Transverse colon (tissue), 4 donors: ENCODE data around the gene TSPAN3. TPM values are rescaled to one million over a fixed set of nuclear protein-coding genes. Genes with fewer than 3 reads are reported as not detected.

Source experiments
- DNase-seq: peaks from one replicate; pipeline ENCODE4 v3.0.0-alpha.2; 2019
- H3K27ac ChIP-seq, 4 donors: fragments of 200-600 bp; sonication (generic); 2 replicates each; pipeline ENCODE4 v1.5.1; 2016 to 2018; ENCODE audit warnings: inconsistent platforms in 4 of 4
- H3K27me3 ChIP-seq: fragments of 200-600 bp; sonication (generic); 2 replicates; pipeline ENCODE4 v1.5.1; 2017; ENCODE audit warnings: inconsistent platforms
- H3K36me3 ChIP-seq, 4 donors: fragments of 200-600 bp; sonication (generic); 2 replicates each; pipeline ENCODE4 v1.5.1; 2017 to 2019; ENCODE audit warnings: inconsistent platforms in 4 of 4
- H3K4me1 ChIP-seq, 4 donors: fragments of 200-600 bp; sonication (generic); 2 replicates each; pipeline ENCODE4 v1.5.1; 2017 to 2020; ENCODE audit warnings: inconsistent platforms in 4 of 4
- H3K4me3 ChIP-seq, 4 donors: fragments of 200-600 bp; sonication (generic); 1 replicate in 1 of 4; 2 replicates in 3 of 4; pipeline versions ENCODE4 v1.5.1 to v1.6.1; 2017 to 2019; ENCODE audit warnings: inconsistent platforms in 4 of 4
- H3K9me3 ChIP-seq, 2 donors: fragments of 200-600 bp; sonication (generic); 2 replicates each; pipeline ENCODE4 v1.5.1; 2017 to 2019; ENCODE audit warnings: inconsistent platforms in 2 of 2
- CTCF ChIP-seq, 5 experiments: fragments of 200-600 bp in 3 of 5; fragments of 450-650 bp in 2 of 5; sonication (generic) in 3 of 5; IDR thresholded peaks; 1 replicate in 2 of 5; 2 replicates in 3 of 5; pipeline ENCODE4 v1.5.1; 2016 to 2017; ENCODE audit warnings: antibody characterized with exemption in 5 of 5, inconsistent platforms in 3 of 5, mild to moderate bottlenecking in 2 of 5, moderate library complexity in 1 of 5
- EP300 ChIP-seq: sonication (generic); formaldehyde crosslinking; IDR thresholded peaks from one replicate; pipeline ENCODE4 v1.6.1; 2017; ENCODE audit warnings: antibody characterized with exemption, low read depth
- POLR2A ChIP-seq: fragments of 450-650 bp; IDR thresholded peaks from one replicate; pipeline ENCODE4 v1.6.1; 2016; ENCODE audit warnings: antibody characterized with exemption, mild to moderate bottlenecking, moderate library complexity
- POLR2AphosphoS5 ChIP-seq, 3 donors: sonication (generic); formaldehyde crosslinking; IDR thresholded peaks; one replicate each; pipeline ENCODE4 v1.6.1; 2016; ENCODE audit warnings: antibody characterized with exemption in 3 of 3
- WGBS, 2 donors: methylation state at CpG; one replicate each; pipeline ENCODE4 v1.1.5; 2018; ENCODE audit warnings: low coverage in 1 of 2; 5-methylcytosine and 5-hydroxymethylcytosine counted together
- in situ Hi-C, 4 donors: fragments of 200-750 bp; cut with MboI; loops; one replicate each; pipeline versions ENCODE4 v1.15.0 to v1.15.1; 2017; ENCODE audit warnings: low sequenced_read_pairs in 3 of 4, low pct_ligation_motif_present in 1 of 4, low pct_unique_long_range_greater_than_20kb in 1 of 4
- intact Hi-C: fragments of 100-400 bp; cut with DNase I; formaldehyde crosslinking; loops from one replicate; pipeline ENCODE4 v1.15.1; 2023; ENCODE audit warnings: low total_unique reads
- total RNA-seq, 4 donors: library from RNA; depleted of rRNA; stranded (reverse); fragments of >200 nt; gene quantifications; one replicate each; pipeline ENCODE4 v1.1.0, GENCODE V29; 2016

The TSPAN3 gene
- total RNA-seq, result 1,000 to 10,000 TPM in 1 of 4 donors, 100 to 1,000 TPM in 3; 365 to 1,069 (median 676) TPM

- Histone ChIP-seq H3K27ac (peak within 1 kb of the TSS; percentile 96 to 99 (median 98)), H3K4me3 (peak within 1 kb of the TSS; percentile 78 to 98 (median 94)), H3K4me1 (peaks cover 5 to 53% (median 42%) of the 10 kb centered on the region in 4 donors), H3K36me3 (no peaks in the 10 kb centered on the region), H3K27me3 (no peaks in the 10 kb centered on the region), H3K9me3 (no peaks in the 10 kb centered on the region)
- intact Hi-C loops (no loop called here), in situ Hi-C loops (no loop called here)
- 1% methylated on average over 15 of the region's 97 CpGs; no CpG with 5 or more reads in 1 of the 2 donors for WGBS, 2 donors
- DNase-seq, result peak; percentile 95
- TF ChIP-seq CTCF (IDR thresholded peaks at IDR 0.05), result no peak
- peak; percentile 79 for TF ChIP-seq POLR2A
- peak; percentile 91 to 97 (median 94) for TF ChIP-seq POLR2AphosphoS5 (IDR thresholded peaks at IDR 0.05)
- TF ChIP-seq EP300, result no peak
Observed at GRCh38 chr15:77070495-77071304, at the start of gene TSPAN3. Gene TSPAN3 (minus strand): TSS chr15:77071109. CDS start chr15:77070954, 155 bp downstream.

- intact Hi-C loops (no loop called here), in situ Hi-C loops (loop anchor here in 2 of 4 donors (10.0 to 25.0 kb wide), 2 partner anchors 367 to 374 kb away; no protein-coding TSS in a partner anchor)
- no peaks in the 10 kb centered on the region for H3K36me3 ChIP-seq
- H3K4me3 ChIP-seq, result no peak overlapping the region
- H3K27ac ChIP-seq, result no peak overlapping the region
- H3K4me1 ChIP-seq, result peaks cover 0 to 24% (median 12%) of the 10 kb centered on the region in 4 donors
- TF ChIP-seq CTCF (IDR thresholded peaks at IDR 0.05) (no peak), EP300 (no peak), POLR2A (no peak), POLR2AphosphoS5 (IDR thresholded peaks at IDR 0.05) (no peak)
- 90 to 100% methylated on average over 3 to 4 of the region's 4 CpGs for whole genome bisulfite sequencing, 2 donors
- no peaks in the 10 kb centered on the region for H3K9me3 ChIP-seq
- no peak for DNase-seq
- no peaks in the 10 kb centered on the region for H3K27me3 ChIP-seq
Observed at GRCh38 chr15:77120576-77120975, 49.7 kb upstream of the TSPAN3 start.

- peaks cover 0 to 30% (median 13%) of the 10 kb centered on the region in 4 donors for H3K4me1 ChIP-seq
- no peak overlapping the region for H3K27ac ChIP-seq
- no peaks in the 10 kb centered on the region for H3K27me3 ChIP-seq
- no peaks in the 10 kb centered on the region for H3K9me3 ChIP-seq
- DNase-seq, result no peak
- intact Hi-C loops, result loop anchor here (5.0 kb wide), 1 partner anchor 423 kb away; no protein-coding TSS in a partner anchor
- TF ChIP-seq CTCF (IDR thresholded peaks at IDR 0.05), result no peak
- TF ChIP-seq POLR2AphosphoS5 (IDR thresholded peaks at IDR 0.05), result no peak
- TF ChIP-seq EP300, result no peak
- TF ChIP-seq POLR2A, result no peak
- H3K36me3 ChIP-seq, result no peaks in the 10 kb centered on the region
- no peak overlapping the region for H3K4me3 ChIP-seq
- 26% methylated on average over 1 of the region's 1 CpG; no CpG with 5 or more reads in 1 of the 2 donors for WGBS, 2 donors
- in situ Hi-C loops, result loop anchor here in 2 of 4 donors (5.0 to 25.0 kb wide), 2 partner anchors 368 to 378 kb away; no protein-coding TSS in a partner anchor
Observed at GRCh38 chr15:77119446-77119845, 48.5 kb upstream of the TSPAN3 start.

- DNase-seq, result peak; percentile 38
- Histone ChIP-seq H3K36me3 (no peaks in the 10 kb centered on the region), H3K9me3 (no peaks in the 10 kb centered on the region), H3K27ac (no peak overlapping the region), H3K27me3 (no peaks in the 10 kb centered on the region), H3K4me1 (peaks cover 0 to 30% (median 13%) of the 10 kb centered on the region in 4 donors), H3K4me3 (no peak overlapping the region)
- TF ChIP-seq EP300 (no peak), POLR2A (no peak), POLR2AphosphoS5 (IDR thresholded peaks at IDR 0.05) (no peak), CTCF (IDR thresholded peaks at IDR 0.05) (peak; percentile 61 to 75 (median 68))
- intact Hi-C loops (loop anchor here (5.0 kb wide), 1 partner anchor 423 kb away; no protein-coding TSS in a partner anchor), in situ Hi-C loops (loop anchor here in 2 of 4 donors (5.0 to 25.0 kb wide), 2 partner anchors 368 to 378 kb away; no protein-coding TSS in a partner anchor)
- 44% methylated on average over 3 of the region's 3 CpGs; no CpG with 5 or more reads in 1 of the 2 donors for WGBS, 2 donors
Observed at GRCh38 chr15:77118882-77119321, 48.0 kb upstream of the TSPAN3 start.
